Measurements from ENCODE around the gene LMAN2.

The LMAN2 gene

DNA sequence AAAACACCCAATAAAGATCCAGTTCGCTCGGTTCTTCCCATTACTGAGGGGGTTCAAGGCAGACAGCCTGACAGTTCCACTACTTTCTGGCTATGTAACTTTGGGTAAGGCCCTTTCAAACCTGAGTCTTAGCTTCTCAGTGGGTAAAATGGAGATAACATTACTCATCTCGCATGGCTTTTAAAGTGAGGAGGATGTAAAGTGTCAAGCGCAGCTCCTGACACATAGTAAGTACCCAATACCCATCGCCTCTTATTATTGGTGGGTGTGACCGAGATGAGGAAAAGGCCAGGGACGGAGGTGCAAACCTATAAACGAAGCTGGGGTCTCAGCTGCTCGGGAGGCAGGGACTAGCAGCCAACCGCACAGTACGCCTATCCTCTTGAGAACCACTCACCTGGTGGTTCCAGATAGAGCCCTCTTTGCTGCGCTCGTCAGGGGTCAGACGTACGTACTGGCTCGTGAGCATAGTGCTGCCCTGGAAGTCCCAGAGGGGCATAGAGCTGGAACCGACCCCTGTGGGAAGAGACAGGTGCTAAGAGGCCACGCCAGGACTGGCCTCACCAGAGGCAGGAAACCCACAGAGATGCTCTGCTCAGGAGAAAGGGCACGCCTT lies 584 bp downstream of the LMAN2 start:
- peaks cover 13% of the 10 kb centered on the region for H3K79me2 ChIP-seq
- no peaks in the 10 kb centered on the region for H3K9me3 ChIP-seq (ENCODE audit: control insufficient read depth, low read length)
- H3K36me3 ChIP-seq (ENCODE audit: control insufficient read depth, insufficient read depth, low read length) = no peaks in the 10 kb centered on the region
- no peaks in the 10 kb centered on the region for H3K27me3 ChIP-seq (ENCODE audit: control insufficient read depth, insufficient read depth, low read length)
- H2AFZ ChIP-seq = peak overlapping the region; percentile 89
- H3K4me1 ChIP-seq = peaks cover 9% of the 10 kb centered on the region
- TF ChIP-seq, protein P1, sequence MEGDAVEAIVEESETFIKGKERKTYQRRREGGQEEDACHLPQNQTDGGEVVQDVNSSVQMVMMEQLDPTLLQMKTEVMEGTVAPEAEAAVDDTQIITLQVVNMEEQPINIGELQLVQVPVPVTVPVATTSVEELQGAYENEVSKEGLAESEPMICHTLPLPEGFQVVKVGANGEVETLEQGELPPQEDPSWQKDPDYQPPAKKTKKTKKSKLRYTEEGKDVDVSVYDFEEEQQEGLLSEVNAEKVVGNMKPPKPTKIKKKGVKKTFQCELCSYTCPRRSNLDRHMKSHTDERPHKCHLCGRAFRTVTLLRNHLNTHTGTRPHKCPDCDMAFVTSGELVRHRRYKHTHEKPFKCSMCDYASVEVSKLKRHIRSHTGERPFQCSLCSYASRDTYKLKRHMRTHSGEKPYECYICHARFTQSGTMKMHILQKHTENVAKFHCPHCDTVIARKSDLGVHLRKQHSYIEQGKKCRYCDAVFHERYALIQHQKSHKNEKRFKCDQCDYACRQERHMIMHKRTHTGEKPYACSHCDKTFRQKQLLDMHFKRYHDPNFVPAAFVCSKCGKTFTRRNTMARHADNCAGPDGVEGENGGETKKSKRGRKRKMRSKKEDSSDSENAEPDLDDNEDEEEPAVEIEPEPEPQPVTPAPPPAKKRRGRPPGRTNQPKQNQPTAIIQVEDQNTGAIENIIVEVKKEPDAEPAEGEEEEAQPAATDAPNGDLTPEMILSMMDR (IDR thresholded peaks at IDR 0.05) = no peak
- peak overlapping the region; percentile 99 for H3K4me3 ChIP-seq (ENCODE audit: low read depth, low read length)
- H3K9ac ChIP-seq = peak overlapping the region; percentile 95
- H3K27ac ChIP-seq = peak overlapping the region; percentile 93
- peak overlapping the region; percentile 92 for H3K4me2 ChIP-seq (ENCODE audit: low read length)

DNA sequence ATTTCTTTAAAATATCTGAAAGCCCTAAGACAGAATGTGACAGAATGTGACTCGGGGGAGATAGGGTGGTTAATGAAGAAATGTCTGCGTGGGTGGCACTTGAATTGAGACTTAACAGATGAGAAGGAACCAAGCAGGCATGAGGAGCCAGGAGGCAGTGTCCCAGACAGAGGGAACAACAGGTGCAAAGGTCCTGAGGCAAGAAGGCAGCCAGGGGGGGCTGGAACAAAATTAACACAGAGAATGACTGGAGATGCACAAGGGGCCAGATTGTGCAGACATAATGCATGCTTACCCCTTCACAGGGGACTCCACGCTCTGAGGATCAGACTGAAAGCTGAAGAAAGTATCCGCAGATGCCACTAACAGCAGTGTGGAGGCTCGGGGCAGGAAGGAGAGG lies 1.7 kb downstream of the LMAN2 start:
- Histone ChIP-seq H3K27me3 (ENCODE audit: control insufficient read depth, insufficient read depth, low read length) (no peaks in the 10 kb centered on the region), H3K4me1 (peaks cover 9% of the 10 kb centered on the region), H3K79me2 (peaks cover 18% of the 10 kb centered on the region), H3K9ac (no peak overlapping the region), H2AFZ (no peak overlapping the region), H3K36me3 (ENCODE audit: control insufficient read depth, insufficient read depth, low read length) (no peaks in the 10 kb centered on the region), H3K4me3 (ENCODE audit: low read depth, low read length) (no peak overlapping the region), H3K27ac (no peak overlapping the region), H3K4me2 (ENCODE audit: low read length) (no peak overlapping the region), H3K9me3 (ENCODE audit: control insufficient read depth, low read length) (no peaks in the 10 kb centered on the region)
- TF ChIP-seq, protein P1 (IDR thresholded peaks at IDR 0.05) = no peak

DNA sequence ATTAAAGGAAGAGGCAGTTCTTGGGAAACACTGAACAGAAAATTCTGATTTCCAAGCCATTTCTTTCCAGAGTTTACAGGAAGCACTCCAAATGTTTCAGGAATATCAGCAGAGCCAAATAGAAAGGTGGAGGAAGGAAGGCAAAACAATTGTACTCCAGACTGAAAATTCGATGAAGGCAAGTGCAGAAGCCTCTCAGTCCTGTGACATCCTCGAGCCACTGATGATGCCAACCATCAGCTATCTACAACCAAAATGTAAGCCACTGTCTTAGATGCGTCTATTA lies 2.2 kb downstream of the LMAN2 start:
- H3K79me2 ChIP-seq = peaks cover 22% of the 10 kb centered on the region
- no peaks in the 10 kb centered on the region for H3K27me3 ChIP-seq (ENCODE audit: control insufficient read depth, insufficient read depth, low read length)
- H3K4me1 ChIP-seq = peaks cover 9% of the 10 kb centered on the region
- H3K36me3 ChIP-seq (ENCODE audit: control insufficient read depth, insufficient read depth, low read length) = no peaks in the 10 kb centered on the region
- H3K4me3 ChIP-seq (ENCODE audit: low read depth, low read length) = no peak overlapping the region
- no peak overlapping the region for H3K27ac ChIP-seq
- no peak overlapping the region for H2AFZ ChIP-seq
- no peak overlapping the region for H3K4me2 ChIP-seq (ENCODE audit: low read length)
- H3K9ac ChIP-seq = no peak overlapping the region
- TF ChIP-seq, protein P1 (IDR thresholded peaks at IDR 0.05) = no peak
- H3K9me3 ChIP-seq (ENCODE audit: control insufficient read depth, low read length) = no peaks in the 10 kb centered on the region

DNA sequence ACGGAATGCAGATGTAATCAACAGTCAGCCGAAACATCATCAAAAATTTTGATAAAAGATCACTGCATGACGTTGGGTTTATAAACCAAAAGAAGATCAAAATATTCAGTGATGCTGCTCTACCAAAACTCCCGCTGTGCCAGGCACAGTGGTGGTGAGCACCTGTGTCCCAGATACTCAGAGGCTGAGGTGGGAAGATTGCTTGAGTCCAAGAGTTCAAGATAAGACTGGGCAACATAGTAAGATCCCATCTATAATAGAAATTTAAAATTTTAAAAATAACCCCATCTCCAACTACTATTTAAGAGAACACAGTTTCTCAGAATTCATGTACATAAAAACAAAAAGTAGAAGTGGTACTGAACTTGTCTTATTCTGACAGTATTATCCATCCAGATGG lies 3.8 kb downstream of the LMAN2 start:
- Histone ChIP-seq H3K4me1 (peaks cover 9% of the 10 kb centered on the region), H3K27ac (no peak overlapping the region), H3K4me2 (ENCODE audit: low read length) (no peak overlapping the region), H3K9ac (no peak overlapping the region), H3K36me3 (ENCODE audit: control insufficient read depth, insufficient read depth, low read length) (no peaks in the 10 kb centered on the region), H2AFZ (no peak overlapping the region), H3K79me2 (peaks cover 30% of the 10 kb centered on the region), H3K4me3 (ENCODE audit: low read depth, low read length) (no peak overlapping the region), H3K27me3 (ENCODE audit: control insufficient read depth, insufficient read depth, low read length) (no peaks in the 10 kb centered on the region), H3K9me3 (ENCODE audit: control insufficient read depth, low read length) (no peaks in the 10 kb centered on the region)
- TF ChIP-seq, protein P1 (IDR thresholded peaks at IDR 0.05) = no peak

GRCh38 chr5:177346820-177347219 lies 4.6 kb downstream of the LMAN2 start:
- Histone ChIP-seq H3K9ac (no peak overlapping the region), H3K27ac (no peak overlapping the region), H3K4me3 (ENCODE audit: low read depth, low read length) (no peak overlapping the region), H3K79me2 (peaks cover 36% of the 10 kb centered on the region), H3K4me2 (ENCODE audit: low read length) (no peak overlapping the region), H2AFZ (no peak overlapping the region), H3K27me3 (ENCODE audit: control insufficient read depth, insufficient read depth, low read length) (no peaks in the 10 kb centered on the region), H3K36me3 (ENCODE audit: control insufficient read depth, insufficient read depth, low read length) (no peaks in the 10 kb centered on the region), H3K4me1 (peaks cover 9% of the 10 kb centered on the region), H3K9me3 (ENCODE audit: control insufficient read depth, low read length) (no peaks in the 10 kb centered on the region)
- TF ChIP-seq, protein P1 (IDR thresholded peaks at IDR 0.05) = no peak

All from parathyroid adenoma (tissue), 2 donors.